GM20000 (cell line): ENCODE data around the gene FAM110D.

Source experiments
- DNase-seq: peaks from one replicate; pipeline ENCODE4 v3.0.0; 2012; ENCODE audit warnings: low spot score
- TF ChIP-seq, protein P1 (sequence below): IDR thresholded peaks from 2 replicates; pipeline ENCODE4 v1.5.1; 2012; ENCODE audit warnings: mild to moderate bottlenecking, control low read depth; ENCODE audit errors: extremely low read depth, missing control alignments

FAM110D gene

DNA sequence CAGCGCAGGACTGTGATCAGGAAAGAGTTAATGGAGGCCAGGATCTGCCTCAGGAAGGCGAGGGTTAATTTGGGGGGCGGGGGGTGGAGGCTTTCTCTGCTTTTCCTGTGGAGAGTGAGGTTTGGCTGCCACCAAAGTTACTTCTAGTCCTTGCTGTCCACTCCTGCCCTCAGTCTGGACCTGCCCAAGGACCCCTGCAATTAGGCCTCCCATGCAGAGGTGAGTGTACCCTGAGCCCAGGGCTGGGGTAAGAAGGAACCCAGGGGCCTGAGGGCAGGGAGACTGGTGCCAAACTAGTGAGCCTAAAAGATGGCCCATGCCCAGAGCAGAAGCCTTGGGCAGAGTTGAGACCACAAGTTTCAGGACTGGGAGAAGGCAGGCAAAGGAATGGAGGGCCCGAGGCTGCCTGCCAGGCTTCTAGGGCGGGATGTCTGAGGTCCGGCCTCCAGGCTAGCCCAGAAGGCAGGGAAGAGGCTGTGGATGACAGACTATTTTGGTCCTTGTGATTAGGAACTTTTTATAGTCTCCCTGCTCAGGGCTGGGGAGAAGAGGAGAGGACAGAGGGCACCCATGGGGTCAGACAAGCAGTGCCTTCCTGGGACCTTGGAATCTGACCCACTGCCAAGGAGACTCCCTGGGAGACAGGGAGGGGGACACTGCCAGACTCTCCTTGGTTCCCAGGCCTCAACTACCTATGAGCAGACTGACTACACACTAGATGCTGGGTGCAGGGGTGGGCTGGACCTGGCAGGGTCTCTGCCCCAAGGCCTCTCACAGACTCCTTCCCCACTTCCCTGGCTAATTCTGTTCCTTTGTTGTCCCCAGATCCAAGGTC is at the start of gene FAM110D:
TSS of gene FAM110D (plus strand) at position 172 of the 835 bp plus-strand sequence. CDS start 2,213 bp downstream, outside the sequence.
- TF ChIP-seq, protein P1, sequence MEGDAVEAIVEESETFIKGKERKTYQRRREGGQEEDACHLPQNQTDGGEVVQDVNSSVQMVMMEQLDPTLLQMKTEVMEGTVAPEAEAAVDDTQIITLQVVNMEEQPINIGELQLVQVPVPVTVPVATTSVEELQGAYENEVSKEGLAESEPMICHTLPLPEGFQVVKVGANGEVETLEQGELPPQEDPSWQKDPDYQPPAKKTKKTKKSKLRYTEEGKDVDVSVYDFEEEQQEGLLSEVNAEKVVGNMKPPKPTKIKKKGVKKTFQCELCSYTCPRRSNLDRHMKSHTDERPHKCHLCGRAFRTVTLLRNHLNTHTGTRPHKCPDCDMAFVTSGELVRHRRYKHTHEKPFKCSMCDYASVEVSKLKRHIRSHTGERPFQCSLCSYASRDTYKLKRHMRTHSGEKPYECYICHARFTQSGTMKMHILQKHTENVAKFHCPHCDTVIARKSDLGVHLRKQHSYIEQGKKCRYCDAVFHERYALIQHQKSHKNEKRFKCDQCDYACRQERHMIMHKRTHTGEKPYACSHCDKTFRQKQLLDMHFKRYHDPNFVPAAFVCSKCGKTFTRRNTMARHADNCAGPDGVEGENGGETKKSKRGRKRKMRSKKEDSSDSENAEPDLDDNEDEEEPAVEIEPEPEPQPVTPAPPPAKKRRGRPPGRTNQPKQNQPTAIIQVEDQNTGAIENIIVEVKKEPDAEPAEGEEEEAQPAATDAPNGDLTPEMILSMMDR, result no peak
- peak; percentile 15 for DNase-seq

DNA sequence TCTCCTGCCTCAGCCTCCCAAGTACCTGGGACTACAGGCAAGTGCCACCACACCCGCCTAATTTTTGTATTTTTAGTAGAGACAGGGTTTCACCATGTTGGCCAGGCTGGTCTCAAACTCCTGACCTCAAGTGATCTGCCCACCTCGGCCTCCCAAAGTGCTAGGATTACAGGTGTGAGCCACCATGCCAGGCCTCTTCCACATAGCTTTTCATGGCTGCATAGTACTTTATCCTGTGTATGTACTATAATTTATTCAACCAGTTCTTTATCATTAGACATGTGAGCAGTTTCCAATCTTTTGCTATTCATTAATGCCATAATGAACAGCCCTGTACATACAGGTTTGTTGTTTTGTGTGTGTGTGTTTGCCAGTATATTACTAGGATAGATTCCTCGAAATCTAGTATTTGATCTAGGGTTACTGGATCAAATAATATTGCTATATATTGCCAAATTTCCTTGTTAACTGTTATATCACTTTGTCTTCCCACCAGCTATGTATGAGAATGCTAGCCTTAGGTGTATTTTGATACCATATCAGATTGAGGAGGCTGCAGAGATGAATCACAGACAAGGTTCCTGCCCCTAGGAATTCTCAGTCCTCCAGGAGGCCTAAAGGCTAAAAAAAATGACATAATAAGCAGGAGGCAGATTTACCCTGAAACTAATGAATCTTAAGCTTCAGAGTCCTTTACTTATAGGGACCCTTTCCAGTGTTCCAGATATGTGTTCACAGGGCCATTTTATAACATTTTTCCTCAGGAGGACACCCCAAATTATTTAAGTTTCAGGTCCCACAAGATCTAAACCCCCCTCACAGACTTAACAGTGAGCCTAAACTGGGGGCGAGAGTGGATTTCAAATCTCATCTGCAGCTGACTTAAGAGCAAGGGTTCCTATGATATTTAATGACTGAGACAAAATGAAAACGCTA is 49.4 kb upstream of the FAM110D start:
- TF ChIP-seq, protein P1, result no peak
- no peak for DNase-seq

- DNase-seq, result peak; percentile 89
- TF ChIP-seq, protein P1, result no peak
Observed at GRCh38 chr1:26110731-26111529, 47.9 kb upstream of the FAM110D start.

GRCh38 chr1:26111530-26112406 is 47.1 kb upstream of the FAM110D start, which contains the start of gene PDIK1L:
TSS of gene PDIK1L (plus strand) at chr1:26111824. CDS start at chr1:26114309, 2,485 bp downstream.
- TF ChIP-seq, protein P1, result no peak
- DNase-seq, result peak; percentile 97

DNA sequence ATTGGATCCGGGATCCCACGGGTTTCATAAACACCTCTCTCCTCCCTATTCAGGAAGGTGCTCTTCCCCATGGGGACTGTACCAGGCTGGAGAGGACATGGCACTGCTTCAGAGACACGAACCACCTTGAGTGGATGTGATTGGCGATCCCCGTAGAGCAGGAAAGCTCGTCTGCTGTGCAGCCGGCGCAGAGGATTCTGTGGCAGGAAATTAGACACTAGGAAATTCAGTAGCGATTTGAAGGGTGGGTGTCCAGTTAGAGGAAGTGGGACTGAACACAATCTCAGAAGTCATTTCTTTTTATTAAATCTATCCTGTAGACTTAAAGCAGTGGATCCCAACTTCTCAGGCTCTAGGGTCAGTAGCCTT is 46.5 kb upstream of the FAM110D start:
- DNase-seq, result peak; percentile 41
- TF ChIP-seq, protein P1, result no peak
